Medulla oblongata (tissue), 1 donor: ENCODE data around the gene DENND6B.

Experiments used
- DNase-seq: peaks from one replicate; pipeline ENCODE4 v3.0.0-alpha.2; 2015; ENCODE audit errors: extremely low spot score

The DENND6B gene

DNA sequence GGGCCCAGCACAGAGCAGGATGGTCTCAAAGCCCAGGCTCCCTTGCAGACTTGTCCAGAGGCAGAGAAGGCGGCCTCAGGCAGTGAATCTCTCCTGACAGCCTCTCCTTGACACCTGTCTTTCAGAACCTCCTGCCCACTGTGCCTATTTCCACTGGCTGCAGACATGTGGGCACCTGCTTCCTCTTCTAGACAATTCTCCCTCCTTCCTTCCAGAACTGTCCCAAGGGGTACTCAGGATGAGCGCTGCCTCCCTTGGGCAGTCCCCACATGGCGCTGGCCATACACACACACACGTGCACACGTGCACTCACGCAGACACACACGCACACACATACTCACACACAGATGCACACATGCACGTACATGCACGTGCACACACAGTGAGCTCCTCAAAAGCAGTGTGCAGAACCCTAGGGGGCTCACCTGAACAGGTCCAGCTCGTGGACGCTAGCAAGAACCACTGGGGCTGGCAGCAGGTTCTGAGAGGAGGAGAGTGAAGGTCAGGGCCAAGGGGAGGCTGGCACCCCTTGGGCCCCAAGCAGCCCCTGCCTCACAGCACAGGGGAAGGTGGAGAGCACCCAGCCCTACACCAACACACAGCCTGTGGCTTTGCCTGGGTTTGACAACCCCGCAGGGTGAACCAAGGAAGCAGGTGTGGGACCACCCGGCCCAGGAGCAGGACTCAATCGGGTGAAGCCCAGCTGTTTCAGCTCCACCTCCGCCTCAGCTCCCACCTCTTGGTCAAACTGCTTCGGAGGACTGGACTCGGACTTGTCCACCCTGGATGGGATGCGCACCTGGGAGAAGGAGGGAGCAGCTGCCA lies 11.3 kb downstream of the DENND6B start:
- DNase-seq = no peak

DNA sequence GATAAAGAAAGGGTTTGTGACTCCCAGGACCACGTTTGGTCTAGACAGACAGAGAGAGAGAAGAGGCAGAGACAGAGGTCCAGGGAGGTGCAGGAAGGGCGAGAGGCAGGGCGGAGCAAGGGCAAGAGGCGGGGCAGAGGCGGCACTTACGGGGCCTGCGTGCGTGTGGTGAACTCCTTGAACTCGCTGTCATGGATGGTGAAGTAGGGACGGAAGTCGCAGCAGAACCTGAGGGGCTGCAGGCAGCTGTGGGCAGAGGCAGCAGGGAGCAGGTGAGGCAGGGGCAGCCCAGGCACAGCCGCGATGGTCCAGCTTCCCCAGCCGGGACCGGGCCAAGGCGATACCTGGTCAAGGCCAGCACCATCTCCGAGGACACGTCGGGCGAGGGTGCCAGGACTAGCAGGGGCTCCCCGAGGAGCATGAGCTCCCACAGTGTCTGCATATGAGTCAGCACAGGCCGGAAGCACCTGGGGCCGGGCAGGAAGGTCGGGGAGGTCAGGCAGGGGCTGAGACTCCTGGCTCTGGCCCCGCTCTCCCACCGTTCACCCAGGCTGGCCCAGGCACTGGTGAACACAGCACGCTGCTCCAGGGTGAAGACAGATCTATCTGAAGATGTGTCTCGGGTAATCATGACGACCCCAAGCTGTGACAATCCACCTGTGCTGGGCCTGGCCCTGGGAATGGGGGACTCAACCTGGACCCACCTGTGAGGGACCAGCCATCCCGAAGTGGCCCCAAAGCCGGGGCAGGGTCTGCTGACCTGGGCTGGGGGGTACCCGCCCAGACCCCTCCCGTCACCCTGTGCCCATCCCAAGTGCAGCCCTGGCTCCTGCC lies 12.1 kb downstream of the DENND6B start:
- no peak for DNase-seq

DNA sequence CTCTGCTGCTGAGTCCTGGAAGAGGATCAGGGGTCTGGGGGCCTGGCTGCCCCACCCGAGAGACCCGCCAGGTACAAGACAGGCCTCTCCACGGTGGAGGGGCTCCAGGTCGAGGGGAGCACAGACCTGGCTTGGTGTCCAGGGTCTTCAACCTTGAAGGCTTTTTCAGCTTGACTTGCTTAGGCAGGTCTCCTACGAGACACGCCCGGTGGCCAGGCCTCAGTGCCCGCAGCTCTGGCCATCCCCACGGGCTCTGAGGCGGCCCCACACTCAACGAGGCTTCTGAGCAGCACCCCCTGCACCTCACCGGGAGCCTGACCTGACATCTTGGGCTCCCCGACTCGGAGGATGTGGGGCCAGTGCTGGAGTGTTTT lies 12.7 kb downstream of the DENND6B start:
- no peak for DNase-seq

DNA sequence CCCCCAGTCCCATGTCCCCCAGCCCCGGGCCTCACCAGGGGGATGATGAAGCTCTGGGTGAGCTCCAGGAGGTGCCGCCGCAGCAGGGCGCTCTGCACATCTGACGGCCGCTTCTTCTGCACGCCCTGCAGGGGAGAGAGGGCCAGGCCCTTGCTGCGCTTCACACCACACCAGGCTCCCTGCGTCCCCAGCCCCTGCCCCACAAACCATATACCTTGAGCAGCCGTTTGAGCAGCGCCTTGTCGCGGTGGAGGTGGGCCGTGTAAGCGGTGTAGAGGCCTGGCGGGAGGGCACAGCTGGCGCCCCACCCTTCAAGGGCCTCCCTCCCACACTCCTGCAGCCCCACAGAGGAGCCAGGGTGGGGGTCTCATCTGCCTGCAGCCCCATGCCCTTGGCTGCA lies 13.2 kb downstream of the DENND6B start:
- DNase-seq = no peak

DNA sequence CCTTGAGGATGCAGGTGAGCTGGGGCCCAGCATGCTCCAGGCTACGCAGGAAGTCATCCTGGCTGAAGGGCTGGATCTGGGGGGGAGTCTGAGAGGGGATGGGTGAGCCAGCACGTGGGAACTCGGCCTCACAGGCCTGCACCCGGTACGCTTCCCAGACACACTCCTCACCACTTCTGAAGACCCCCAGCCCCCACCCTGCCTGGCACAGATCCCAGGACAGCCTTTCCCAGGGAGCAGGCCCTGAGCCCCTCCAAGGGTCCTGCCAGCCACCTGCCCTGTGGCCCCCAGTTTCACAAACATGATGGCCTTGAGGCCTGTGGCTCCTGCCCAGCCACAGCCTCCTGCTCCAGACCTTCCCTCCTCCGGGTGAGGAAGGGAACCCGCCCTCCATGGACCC lies 13.8 kb downstream of the DENND6B start:
- DNase-seq = no peak

DNA sequence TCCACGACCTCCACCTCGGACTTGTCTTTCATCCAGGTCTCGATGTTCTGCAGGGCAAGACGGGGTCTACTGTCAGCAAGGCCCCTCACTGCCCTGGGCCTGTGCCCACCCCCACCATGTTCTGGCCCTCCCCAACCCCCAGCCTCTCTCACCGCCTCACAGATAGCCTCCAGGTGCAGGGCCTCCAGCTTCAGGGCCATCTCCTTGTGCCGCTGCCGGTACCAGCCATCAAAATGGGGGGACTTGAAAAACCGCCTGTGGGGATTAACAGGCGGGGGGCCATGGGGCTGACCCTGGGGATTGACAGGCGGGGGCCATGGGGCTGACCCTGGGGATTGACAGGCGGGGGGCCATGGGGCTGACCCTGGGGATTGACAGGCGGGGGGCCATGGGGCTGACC lies 14.4 kb downstream of the DENND6B start:
- no peak for DNase-seq

DNA sequence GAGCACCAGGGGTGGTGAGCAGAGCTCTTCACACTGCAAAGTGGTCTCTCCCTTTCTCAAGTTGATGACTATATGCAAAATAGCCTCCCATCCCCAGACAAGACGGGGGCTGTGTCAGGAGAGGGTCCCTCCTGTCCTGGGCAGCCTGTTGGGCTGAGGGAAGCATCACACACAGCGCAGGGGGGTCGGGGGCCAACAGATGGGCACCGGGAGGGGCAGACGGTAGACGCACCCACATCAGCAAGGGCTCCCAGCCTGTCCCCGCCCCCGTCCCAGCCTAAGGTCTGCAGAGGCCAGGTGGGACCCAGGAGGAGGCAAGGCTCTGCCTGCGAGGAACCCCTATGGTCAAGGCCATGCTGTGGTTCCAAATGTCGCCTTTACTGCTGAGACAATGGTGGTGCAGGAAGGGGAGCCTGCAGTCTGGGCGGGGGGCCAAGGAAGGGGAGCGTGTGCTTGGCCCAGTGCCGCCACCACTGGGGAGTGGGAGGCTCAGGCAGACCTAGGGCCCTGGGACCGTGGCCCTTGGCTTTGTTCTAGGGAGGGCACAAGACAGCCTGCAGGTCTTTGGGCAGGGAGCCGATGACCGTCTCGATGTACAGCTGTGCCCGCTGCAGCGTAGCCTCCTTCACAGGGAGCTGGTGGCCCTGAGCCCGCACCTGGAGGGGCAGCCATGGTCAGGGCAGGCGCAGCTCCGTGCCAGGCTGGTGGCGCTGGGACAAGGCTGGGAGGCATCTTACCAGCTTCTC lies 15.0 kb downstream of the DENND6B start:
- no peak for DNase-seq

DNA sequence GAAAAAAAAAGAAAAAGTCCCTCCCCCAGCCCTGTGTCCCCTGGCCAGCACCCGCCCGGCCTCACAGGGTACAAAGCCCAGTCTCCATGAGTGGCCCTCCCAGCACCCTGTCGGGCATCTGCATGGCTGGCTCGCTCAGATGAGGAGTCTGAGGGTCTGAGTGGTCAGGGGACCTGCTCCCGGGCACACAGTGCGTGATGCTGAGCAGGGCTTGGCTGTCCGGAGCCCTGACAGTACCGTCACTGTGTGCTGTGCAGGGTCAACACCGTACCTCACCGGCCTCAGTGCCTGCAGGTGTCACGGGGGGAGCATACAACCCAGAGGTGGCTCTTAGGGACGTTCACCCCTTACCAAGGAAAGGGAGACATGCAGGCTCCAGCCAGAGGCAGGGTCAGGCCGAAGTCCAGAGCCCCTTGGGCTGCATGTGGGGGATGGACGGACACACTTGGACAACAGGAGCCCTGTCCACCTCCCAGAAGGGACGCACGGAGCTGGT lies 15.8 kb downstream of the DENND6B start:
- no peak for DNase-seq

DNA sequence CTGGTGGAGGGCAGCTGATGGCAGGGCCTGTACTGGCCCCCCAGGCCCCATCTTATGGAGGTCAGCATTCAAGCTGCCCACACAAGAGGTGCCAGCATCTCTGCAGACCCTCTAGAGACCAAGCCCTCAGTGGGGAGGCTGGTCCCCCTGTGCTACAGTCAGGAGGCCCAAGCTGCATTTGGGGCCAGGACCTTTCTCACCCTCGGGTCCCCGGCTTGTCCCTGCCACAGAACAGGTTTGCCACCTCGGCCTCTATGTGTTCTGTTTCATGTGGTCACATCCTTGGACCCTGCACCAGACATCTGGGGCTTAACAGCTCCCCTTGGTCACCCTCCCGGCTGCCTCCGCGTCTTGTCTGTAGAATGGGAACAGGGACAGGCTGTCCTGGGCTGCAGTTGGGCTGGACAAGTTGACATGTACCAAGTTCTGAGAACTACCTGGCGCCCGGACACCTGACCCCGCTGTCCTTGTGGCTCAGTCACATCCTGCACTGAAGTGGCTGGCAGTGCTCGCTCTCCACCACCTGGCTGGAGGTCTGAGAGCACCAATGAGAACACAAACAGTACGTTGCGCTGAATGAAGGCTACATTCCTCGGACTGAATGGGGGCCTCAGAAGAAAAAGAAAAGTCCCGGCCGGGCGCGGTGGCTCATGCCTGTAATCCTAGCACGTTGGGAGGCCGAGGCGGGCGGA lies 16.6 kb downstream of the DENND6B start:
- no peak for DNase-seq

DNA sequence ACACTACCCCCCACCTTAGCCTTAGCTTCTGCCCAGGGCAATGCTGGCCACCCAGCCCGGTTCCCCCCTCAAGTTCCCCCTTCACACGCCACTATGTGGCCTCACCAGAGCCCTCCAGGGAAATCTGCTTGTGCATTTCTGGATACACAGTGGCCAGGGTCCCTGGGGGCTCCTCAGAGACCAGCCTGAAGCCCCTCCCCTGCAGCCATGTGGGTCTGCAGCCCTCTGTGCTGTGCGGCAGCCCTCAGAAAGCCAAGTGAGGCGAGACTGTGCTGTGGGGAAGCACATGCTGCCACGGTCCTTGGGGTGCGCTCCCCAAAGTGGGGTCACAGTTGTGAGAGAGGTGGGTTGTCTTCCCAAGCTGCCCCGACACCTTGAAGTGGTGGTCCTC lies 17.2 kb downstream of the DENND6B start:
- DNase-seq = no peak

DNA sequence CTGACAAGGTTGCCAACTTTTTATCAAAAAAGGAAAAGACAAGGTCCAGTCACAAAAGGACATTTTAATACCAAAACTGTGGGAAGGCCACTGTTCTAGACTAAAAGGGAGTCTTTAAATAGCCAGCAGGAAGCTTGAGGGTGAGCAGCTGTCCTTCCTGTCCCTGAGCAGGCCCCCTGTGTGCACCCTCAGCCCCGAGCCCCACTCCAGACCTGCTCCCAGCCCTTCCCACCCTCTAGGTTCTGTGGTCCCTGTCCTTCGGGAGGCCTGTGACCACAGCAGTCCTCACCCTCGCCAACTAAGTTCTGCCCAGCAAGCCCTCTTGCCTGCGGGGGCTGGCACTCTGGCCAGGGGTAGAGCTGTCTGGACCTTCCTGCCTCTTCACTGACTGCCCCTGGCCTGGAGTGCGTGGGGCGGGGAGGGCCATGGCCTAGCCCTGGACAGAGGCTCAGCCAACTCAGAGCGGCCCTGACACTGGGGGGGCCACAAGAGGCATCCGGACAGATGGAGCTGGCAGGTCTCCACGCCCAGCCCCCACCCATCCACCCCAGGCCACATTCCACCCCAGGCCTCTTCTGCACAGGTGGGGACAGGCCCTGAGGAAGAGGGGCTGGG lies 17.7 kb downstream of the DENND6B start:
- DNase-seq = peak; percentile 26

DNA sequence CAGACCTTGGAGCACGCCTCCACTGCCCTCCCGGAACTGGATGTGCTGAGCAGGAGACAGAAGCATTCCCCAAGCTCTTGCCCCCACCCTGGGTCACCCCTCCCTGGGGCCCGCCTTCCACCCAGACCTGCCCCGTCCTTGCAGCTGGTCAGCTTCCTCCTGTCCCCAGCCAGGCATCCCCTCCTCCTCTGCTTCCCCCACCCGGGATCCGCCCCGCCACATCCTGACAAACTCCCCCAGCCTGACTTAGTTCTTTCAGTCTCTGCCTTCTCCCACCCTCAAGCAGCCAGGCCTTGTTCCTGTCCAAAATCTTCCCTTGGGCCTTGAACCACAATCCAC lies 18.2 kb downstream of the DENND6B start:
- peak; percentile 75 for DNase-seq

DNA sequence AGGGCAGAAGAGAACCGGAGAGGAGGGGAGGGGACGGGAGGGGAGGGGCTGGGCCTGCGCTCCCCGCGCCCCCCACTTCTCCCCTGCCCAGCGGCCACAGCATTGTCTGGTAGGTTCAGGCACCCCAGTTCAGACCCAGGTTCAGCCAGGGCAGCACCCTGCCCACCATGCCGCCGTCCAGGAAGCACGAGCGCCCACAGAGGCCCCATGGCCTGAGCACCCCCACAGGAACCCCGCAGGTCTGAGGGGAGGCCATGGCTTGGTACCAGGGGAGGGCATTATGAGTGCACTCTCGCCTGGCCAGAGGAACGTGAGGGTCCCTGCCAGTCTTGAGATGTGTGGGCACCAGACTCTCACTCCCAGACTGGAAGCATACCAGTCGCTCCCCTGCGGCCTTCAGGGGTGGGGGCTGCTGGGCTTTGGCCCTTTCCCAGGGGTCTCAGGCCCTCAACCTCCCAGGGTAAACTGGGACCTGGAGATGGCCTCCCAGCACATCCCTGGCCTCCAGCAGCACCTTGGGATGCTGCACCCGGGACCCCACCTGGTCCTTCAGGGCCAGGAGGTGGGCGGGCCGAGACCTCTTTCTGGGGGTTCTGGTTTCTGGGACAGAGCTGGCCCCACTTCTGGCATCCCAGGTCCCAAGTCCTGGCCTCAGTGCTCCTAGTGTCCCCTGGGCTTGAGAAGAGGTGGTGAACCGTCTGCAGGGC lies 18.8 kb downstream of the DENND6B start:
- no peak for DNase-seq

DNA sequence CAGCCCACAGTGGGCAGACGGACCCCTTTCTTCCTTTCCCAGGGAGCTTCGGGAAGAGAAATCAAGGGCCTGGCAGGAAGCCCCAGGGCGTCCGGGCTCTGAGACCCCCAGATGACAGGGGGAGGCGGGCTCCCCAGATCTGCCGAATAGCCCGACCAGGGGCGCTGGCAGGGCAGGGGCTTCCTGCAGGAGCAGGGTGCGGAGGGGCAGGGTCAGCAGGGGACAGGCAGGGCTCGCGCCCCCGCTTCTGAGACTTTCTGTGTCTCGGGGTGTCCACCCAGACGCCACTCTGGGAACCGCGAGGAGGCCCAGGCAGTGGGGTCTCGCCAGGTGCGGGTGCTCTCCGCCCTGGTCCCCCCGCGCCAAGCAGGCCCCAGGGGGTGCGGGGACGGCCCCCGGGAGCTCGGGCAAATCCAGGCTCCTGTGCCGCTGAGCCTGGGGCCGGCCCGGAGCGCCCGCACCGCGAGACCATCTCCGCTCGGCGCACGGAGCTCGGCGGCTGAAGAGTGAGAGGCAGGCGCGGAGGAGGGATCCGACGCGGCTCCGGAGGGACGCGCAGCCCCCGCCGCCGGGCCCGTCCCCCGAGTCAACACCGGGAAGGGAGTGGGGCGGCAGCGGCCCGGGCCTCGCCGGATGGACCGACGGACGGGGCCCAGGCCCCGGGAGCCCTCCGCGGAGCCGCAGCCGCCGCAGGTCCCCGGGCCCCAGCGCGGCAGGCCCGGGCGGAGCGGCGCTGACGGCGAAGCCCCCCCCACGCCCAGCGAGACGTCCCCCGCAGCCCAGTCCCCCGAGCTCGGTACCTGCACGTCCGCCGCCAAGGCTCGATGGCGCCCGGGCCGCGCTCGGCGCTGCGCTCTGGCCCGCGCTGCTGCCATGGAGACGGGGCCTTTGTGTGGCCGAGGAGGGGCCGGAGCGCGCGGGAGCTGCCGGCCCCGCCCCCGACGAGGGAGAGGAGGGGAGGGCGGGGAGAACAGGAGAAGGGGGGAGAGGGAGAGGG lies 19.8 kb downstream of the DENND6B start, which contains the start of gene PLXNB2:
Gene PLXNB2 (minus strand): TSS at position 894 of the 997 bp plus-strand sequence. CDS start 17,062 bp downstream, outside the sequence.
- DNase-seq = peak; percentile 91

DNA sequence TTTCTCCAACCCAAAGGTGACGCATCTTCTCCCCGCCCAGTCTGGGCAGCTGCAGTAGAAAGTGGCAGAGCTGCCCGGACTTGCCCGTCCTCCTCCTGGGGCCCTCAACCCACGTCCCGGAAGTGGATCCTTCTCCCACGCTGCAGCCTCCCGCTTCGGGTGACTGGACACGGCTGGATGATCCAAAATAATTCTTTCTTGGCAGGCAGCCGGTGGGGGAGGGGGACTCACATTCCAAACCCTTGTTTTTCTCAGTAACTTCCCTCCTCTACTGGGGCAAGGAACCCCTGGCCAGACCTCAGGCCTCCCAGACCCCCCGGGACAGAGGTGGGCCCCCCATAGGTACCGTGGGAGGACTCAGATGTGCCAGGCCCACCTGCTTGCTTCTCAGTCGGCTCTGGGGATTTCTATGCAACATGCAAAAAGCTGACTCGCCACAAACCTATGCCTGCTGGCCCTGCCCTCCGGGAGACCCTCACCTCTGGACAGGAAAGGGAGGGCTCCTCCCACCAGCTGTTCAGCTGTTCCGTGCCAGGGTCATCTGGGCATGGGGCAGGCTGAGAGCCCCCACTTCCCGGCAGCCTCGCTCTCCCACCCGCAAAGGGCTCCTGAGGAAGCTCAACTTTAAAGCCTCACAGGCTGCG lies 20.8 kb downstream of the DENND6B start:
- peak; percentile 83 for DNase-seq

DNA sequence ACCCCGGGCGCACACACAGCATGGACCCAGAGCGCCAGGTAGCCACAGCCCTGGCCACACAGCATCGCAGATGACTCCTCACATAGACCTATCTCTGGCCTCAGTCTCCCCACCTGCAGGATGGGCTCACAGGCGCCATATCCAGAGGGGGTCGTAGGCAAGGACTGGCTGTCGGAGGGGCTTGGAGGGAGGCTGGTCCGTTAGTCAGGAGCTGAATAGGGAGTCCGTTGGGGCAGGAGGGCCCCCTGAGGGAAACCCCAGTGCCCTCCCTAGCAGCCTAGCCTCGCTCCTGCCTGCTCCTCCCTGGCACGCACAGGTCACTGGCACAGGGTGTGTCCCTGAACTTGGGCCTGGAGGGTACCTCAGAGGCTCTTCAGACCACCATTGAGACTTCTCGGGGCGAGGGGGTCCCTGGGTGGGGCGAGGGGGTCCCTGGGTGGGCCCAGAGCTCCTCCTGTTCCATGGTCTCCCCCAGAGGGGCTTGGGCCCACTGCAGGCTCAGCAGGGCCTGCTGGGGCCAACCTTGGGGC lies 21.4 kb downstream of the DENND6B start:
- no peak for DNase-seq

DNA sequence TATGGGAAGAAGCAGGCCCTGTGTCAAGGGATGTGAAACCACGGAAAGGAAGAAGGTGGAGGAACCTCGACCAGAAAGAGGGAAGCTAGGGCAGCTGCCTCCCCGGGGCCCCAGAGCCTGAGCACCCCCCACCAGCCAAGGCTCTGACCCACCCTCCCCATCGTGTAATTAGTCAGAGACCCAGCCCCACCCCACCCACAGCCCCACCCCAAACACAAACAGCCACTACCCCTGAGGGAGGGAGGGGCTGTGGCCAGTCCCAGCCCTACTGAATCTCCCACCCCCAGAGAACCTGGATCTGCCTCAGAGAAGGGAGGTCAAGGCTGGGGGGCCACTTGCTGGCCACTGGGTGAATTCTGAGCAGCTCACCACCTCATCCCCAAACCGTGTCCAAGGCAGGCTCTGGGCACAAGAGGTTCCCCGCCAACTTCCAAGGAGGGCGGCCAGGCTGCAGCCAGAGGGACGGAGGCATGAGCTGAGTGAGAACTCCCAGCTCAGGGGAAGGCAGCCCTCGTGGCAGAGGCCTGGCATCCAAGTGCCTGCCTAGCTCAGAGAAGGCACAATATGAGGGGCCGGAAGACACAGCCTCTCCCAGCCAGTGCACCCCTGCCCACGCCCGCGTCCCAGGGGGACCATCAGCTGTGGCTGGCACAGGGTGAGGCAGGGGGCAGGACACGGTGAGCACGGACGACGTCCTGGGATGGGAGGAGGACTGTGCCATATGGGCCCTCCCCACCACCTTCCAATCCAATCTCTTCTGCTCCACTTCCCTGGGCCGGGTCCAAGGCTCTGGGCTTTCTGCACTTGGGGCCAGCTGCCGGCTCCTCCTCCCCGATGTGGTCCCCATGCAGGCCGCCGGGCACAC lies 22.1 kb downstream of the DENND6B start:
- DNase-seq = peak; percentile 80
